Suprapubic skin (tissue), 4 donors: ENCODE data around the gene C11orf68. TPM values are rescaled to one million over a fixed set of nuclear protein-coding genes. Genes with fewer than 3 reads are reported as not detected.

Experiments used
- DNase-seq, 2 donors: peaks; one replicate each; pipeline ENCODE4 v3.0.0-alpha.2; 2019; ENCODE audit warnings: low spot score in 2 of 2
- H3K27ac ChIP-seq: fragments of 200-600 bp; sonication (generic); one replicate; pipeline ENCODE4 v1.5.1; 2019
- H3K27me3 ChIP-seq: fragments of 200-600 bp; sonication (generic); one replicate; pipeline ENCODE4 v1.5.1; 2019
- H3K36me3 ChIP-seq: fragments of 200-600 bp; sonication (generic); one replicate; pipeline ENCODE4 v1.5.1; 2019
- H3K4me1 ChIP-seq: fragments of 200-600 bp; sonication (generic); one replicate; pipeline ENCODE4 v1.5.1; 2019
- H3K4me3 ChIP-seq: fragments of 200-600 bp; sonication (generic); one replicate; pipeline ENCODE4 v1.5.1; 2019; ENCODE audit warnings: mild to moderate bottlenecking
- H3K9me3 ChIP-seq: fragments of 200-600 bp; sonication (generic); one replicate; pipeline ENCODE4 v1.5.1; 2019
- CTCF ChIP-seq, 2 donors: fragments of 200-600 bp in 1 of 2; fragments of 450-650 bp in 1 of 2; sonication (generic) in 1 of 2; IDR thresholded peaks; one replicate each; pipeline ENCODE4 v1.5.1; 2016 to 2019; ENCODE audit warnings: antibody characterized with exemption in 2 of 2, mild to moderate bottlenecking in 1 of 2, moderate library complexity in 1 of 2
- EP300 ChIP-seq: sonication (generic); formaldehyde crosslinking; IDR thresholded peaks from one replicate; pipeline ENCODE4 v1.6.1; 2017; ENCODE audit warnings: antibody characterized with exemption
- POLR2A ChIP-seq, 2 donors: fragments of 450-650 bp; IDR thresholded peaks; one replicate each; pipeline ENCODE4 v1.6.1; 2017; ENCODE audit warnings: antibody characterized with exemption in 2 of 2, mild to moderate bottlenecking in 2 of 2, moderate library complexity in 2 of 2
- POLR2AphosphoS5 ChIP-seq, 3 donors: sonication (generic); formaldehyde crosslinking; IDR thresholded peaks; one replicate each; pipeline ENCODE4 v1.6.1; 2017; ENCODE audit warnings: antibody characterized with exemption in 3 of 3
- WGBS: methylation state at CpG from one replicate; pipeline ENCODE4 v1.1.5; 2018; 5-methylcytosine and 5-hydroxymethylcytosine counted together
- total RNA-seq, 4 donors: library from RNA; depleted of rRNA; stranded (reverse); fragments of >200 nt; gene quantifications; one replicate each; pipeline ENCODE4 v1.1.0, GENCODE V29; 2016

The C11orf68 gene
- total RNA-seq, 4 donors from 2014 or later, result 17.4 to 21.6 (median 19.5) TPM

GRCh38 chr11:65883786-65884715, 34.8 kb downstream of the C11orf68 start:
- H3K27ac ChIP-seq, result no peak overlapping the region
- H3K4me3 ChIP-seq, result no peak overlapping the region
- no peaks in the 10 kb centered on the region for H3K27me3 ChIP-seq
- DNase-seq, result peak in 1 of 2 donors; percentile 62
- H3K4me1 ChIP-seq, result peaks cover 19% of the 10 kb centered on the region
- WGBS, result 80% methylated on average over 20 of the region's 28 CpGs
- TF ChIP-seq CTCF (IDR thresholded peaks at IDR 0.05), result no peak
- no peak for TF ChIP-seq POLR2AphosphoS5 (IDR thresholded peaks at IDR 0.05)
- no peak for TF ChIP-seq POLR2A (IDR thresholded peaks at IDR 0.05)
- no peak for TF ChIP-seq EP300
- no peaks in the 10 kb centered on the region for H3K9me3 ChIP-seq
- peaks cover 33% of the 10 kb centered on the region for H3K36me3 ChIP-seq

- 98% methylated on average over 11 of the region's 13 CpGs for WGBS
- H3K9me3 ChIP-seq, result no peaks in the 10 kb centered on the region
These were observed 35.7 kb downstream of the C11orf68 start for GRCh38 chr11:65883058-65883761.

GRCh38 chr11:65882120-65883057, 36.5 kb downstream of the C11orf68 start:
- DNase-seq, result no peak
- WGBS, result 91% methylated on average over 10 of the region's 30 CpGs
- Histone ChIP-seq H3K4me3 (no peak overlapping the region), H3K9me3 (no peaks in the 10 kb centered on the region), H3K4me1 (peaks cover 9% of the 10 kb centered on the region), H3K27ac (no peak overlapping the region), H3K36me3 (peaks cover 33% of the 10 kb centered on the region), H3K27me3 (no peaks in the 10 kb centered on the region)
- TF ChIP-seq POLR2AphosphoS5 (IDR thresholded peaks at IDR 0.05) (no peak), EP300 (no peak), CTCF (IDR thresholded peaks at IDR 0.05) (no peak), POLR2A (IDR thresholded peaks at IDR 0.05) (no peak)

More at GRCh38 chr11:65883058-65883761, 35.7 kb downstream of the C11orf68 start:
- peaks cover 15% of the 10 kb centered on the region for H3K4me1 ChIP-seq
- no peak for DNase-seq
- TF ChIP-seq POLR2A (IDR thresholded peaks at IDR 0.05), result no peak
- no peak for TF ChIP-seq EP300
- no peak for TF ChIP-seq CTCF (IDR thresholded peaks at IDR 0.05)
- TF ChIP-seq POLR2AphosphoS5 (IDR thresholded peaks at IDR 0.05), result no peak
- peaks cover 33% of the 10 kb centered on the region for H3K36me3 ChIP-seq
- H3K4me3 ChIP-seq, result no peak overlapping the region
- H3K27ac ChIP-seq, result no peak overlapping the region
- no peaks in the 10 kb centered on the region for H3K27me3 ChIP-seq

GRCh38 chr11:65880844-65881421, 37.9 kb downstream of the C11orf68 start:
- Histone ChIP-seq H3K27ac (no peak overlapping the region), H3K9me3 (no peaks in the 10 kb centered on the region), H3K4me1 (peaks cover 3% of the 10 kb centered on the region), H3K4me3 (no peak overlapping the region), H3K27me3 (no peaks in the 10 kb centered on the region), H3K36me3 (peaks cover 33% of the 10 kb centered on the region)
- no peak for DNase-seq
- no peak for TF ChIP-seq POLR2A (IDR thresholded peaks at IDR 0.05)
- no peak for TF ChIP-seq POLR2AphosphoS5 (IDR thresholded peaks at IDR 0.05)
- TF ChIP-seq EP300, result no peak
- no peak for TF ChIP-seq CTCF (IDR thresholded peaks at IDR 0.05)
- WGBS, result 87% methylated on average over 4 of the region's 7 CpGs
